LNCAP (cell line): Measurements from ENCODE around the gene SLIT3.

Source experiments
- TF ChIP-seq, protein P1 (sequence below): fragments of 450-650 bp; IDR thresholded peaks from 2 replicates; pipeline ENCODE4 v1.5.1; 2017; ENCODE audit warnings: mild to moderate bottlenecking

The SLIT3 gene

DNA sequence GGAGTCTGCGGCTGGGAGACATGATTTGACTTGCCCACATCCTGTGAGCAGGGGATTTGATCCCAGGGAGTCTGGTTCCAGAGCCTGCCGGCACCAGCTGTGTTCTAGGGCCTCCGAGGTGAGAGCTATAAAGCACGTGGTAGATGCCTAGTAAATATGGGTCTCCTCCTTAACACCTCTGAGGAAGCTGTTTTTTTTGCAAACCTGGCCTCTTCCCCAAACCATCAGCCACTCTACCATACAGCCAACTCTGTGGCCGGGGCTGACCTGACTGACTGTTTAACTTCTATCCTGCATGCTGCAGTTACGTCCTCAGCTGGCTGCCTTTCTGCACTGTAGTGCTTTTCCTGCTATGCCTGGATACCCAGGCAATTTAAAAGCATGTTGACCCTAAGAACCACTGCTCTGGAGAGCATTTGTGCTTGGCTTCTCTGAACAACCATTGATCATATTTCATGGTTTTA lies 220.5 kb downstream of the SLIT3 start:
- TF ChIP-seq, protein P1, sequence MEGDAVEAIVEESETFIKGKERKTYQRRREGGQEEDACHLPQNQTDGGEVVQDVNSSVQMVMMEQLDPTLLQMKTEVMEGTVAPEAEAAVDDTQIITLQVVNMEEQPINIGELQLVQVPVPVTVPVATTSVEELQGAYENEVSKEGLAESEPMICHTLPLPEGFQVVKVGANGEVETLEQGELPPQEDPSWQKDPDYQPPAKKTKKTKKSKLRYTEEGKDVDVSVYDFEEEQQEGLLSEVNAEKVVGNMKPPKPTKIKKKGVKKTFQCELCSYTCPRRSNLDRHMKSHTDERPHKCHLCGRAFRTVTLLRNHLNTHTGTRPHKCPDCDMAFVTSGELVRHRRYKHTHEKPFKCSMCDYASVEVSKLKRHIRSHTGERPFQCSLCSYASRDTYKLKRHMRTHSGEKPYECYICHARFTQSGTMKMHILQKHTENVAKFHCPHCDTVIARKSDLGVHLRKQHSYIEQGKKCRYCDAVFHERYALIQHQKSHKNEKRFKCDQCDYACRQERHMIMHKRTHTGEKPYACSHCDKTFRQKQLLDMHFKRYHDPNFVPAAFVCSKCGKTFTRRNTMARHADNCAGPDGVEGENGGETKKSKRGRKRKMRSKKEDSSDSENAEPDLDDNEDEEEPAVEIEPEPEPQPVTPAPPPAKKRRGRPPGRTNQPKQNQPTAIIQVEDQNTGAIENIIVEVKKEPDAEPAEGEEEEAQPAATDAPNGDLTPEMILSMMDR: no peak

DNA sequence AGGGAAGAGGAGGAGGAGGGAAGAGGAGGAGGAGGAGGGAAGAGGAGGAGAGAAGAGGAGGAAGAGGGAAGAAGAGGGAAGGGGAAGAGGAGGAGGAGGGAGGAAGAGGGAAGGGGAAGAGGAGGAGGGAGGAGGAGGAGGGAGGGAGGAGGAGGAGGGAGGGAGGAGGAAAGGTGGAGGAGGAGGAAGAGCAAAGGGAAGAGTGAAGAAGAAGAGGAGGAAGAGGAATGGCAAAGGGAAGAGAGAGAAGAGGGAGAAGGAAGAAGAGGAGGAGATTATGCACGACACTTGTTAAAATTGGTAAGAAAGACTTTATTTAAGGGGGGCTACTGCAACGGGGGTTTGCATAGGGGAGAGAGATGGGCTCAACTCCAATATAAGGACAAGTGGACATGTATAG lies 221.2 kb downstream of the SLIT3 start:
- TF ChIP-seq, protein P1: no peak

DNA sequence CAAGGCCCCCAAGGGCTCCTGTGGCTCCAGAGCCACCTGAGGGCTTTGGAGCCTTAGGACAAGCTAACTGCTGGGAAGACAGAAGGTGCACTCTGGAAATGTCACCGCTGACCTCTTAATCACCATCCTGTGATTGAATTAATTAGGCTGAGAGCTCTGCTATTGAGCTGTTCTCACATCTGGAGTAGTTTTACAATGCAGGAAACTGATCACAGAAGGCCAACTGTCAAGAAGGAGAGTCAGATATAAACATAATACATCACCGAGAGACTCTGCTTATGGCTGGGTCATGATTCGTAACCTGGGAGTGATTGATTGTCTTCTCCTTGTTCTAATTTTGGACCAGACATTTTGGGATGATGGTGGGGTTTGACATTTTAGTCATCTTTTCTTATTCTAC lies 226.1 kb downstream of the SLIT3 start:
- TF ChIP-seq, protein P1: no peak

DNA sequence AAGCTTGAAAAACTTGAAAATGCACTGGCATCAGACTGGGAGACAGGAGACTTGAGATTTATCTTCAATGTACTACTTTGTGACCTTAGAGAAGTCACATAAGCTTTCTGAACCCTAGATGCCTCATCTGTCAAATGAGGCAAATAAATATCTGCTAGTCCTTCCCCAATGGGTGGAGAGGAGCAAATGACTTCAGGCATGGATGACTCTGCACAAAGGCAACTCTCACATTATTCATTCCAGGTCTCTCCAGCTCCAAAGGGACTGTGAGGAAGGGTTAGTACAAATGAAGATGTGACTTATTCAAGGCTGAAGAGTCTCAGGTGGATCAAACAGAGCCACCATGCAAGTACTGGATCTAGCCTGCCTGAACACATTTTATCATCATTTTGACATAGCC lies 228.7 kb downstream of the SLIT3 start:
- TF ChIP-seq, protein P1: no peak

DNA sequence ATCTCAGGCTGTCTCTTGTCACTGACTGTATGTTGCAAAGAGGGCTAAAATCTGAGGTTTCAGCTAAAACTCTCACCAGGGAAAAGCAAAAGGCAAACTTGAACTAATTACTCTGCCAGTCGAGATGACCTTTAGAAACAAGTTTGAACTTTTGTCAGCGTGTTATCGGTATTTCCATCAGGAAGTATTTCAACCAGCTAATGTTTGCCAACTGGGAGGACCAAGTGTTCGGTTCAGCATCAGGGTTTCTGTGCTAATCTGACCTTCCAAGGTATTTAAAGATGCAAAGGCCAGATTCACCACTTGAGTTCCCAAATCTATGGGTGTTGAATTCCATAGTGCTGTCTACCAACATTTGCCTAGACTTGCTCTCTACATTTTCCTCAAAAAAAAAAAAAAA lies 230.5 kb downstream of the SLIT3 start:
- TF ChIP-seq, protein P1: no peak

DNA sequence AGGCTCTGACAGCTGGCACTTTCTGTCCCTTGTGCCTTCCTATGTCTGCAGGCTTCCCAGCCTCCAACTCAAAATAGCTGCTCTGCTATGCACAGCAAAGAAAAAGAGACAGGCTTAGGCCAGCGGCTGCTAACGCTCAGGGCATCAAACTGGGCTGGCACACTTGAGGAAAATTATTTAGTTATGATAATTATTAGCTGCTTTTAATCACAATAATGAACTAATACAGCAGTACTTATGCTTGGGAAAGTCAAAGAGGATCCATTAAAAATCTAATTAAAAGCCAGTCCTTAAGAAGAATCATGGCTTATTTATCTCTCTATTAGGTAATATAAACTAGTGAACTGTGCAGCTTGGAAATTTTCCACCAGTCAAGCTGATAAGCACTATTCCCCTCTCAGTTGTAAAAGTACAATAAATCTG lies 233.2 kb downstream of the SLIT3 start:
- TF ChIP-seq, protein P1: no peak

DNA sequence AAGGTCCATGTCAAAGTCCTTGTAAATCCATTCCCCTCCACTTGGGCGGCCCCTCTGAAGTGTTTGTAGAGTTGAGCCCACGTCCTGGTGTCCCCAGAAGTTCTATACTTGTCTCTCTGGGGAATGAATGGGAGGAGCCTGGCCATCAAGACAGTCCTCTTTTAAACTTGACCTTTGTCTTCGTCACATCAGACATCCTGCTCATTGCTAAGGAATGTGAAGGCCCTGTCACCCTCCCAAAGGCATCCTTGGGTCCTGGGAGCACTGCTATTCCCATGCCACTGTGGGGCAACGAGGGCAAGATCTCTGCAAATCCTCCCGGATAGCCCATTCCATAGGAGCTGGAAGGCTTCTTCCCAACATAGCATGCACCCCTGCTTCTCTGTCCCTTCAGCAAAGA lies 235.5 kb downstream of the SLIT3 start:
- TF ChIP-seq, protein P1: no peak

DNA sequence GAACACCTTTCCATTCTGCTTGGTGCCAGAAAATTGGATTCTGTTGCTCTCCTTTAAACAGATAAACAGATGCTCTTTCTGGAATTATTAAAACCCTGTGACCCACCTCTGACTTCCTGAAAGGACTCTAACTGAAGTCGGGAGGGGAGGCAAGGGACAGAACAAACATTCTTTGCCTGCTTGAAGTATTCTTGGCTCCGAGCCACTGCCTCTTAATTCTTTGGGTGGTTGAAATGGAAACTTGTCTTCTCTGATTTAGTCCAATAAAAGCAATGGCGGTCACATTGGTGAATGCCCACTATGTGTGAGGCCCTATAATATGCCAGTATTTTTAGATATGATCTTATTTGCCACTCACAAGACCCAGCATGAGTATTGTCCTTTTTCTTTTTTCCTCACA lies 236.8 kb downstream of the SLIT3 start:
- TF ChIP-seq, protein P1: no peak
